PFSK-1 (cell line): Measurements from ENCODE around the gene SPACA6.
"Not testable (repeated sequence)": the region's sequence is repeated elsewhere in the genome, so short reads cannot be mapped to it uniquely, and the experiment has no call there.

Experiments used
- POLR2AphosphoS5 ChIP-seq: IDR thresholded peaks from 2 replicates; pipeline ENCODE4 v1.6.1; 2012; ENCODE audit warnings: low read depth, mild to moderate bottlenecking, control low read depth, low read length, moderate library complexity
- TAF1 ChIP-seq: IDR thresholded peaks from 2 replicates; pipeline ENCODE4 v1.6.1; 2012; ENCODE audit warnings: low read length, control low read depth, borderline replicate concordance; ENCODE audit not compliant: insufficient read depth

GRCh38 chr19:51646730-51647129, 46.4 kb upstream of the SPACA6 start, which contains the start of gene SIGLEC14:
- TF ChIP-seq TAF1, POLR2AphosphoS5: not testable (repeated sequence)
